A673 (cell line): ENCODE measurements around the gene KRTAP25-1.

ENCODE experiments used
- EZH2 ChIP-seq: fragments of 200-600 bp; sonication (generic); IDR thresholded peaks from 2 replicates; pipeline ENCODE4 v1.6.1; 2017; ENCODE audit warnings: borderline replicate concordance, low read depth, mild to moderate bottlenecking, mixed read lengths, antibody characterized with exemption, low read length; ENCODE audit not compliant: poor library complexity, severe bottlenecking
- TF ChIP-seq, protein P1 (sequence below): fragments of 300-800, 200-600 bp; sonication (generic); conservative IDR thresholded peaks from 2 replicates; pipeline ENCODE4 v1.5.1; 2017; ENCODE audit warnings: low read depth, mild to moderate bottlenecking, antibody characterized with exemption, low read length, moderate library complexity, mixed read lengths

DNA sequence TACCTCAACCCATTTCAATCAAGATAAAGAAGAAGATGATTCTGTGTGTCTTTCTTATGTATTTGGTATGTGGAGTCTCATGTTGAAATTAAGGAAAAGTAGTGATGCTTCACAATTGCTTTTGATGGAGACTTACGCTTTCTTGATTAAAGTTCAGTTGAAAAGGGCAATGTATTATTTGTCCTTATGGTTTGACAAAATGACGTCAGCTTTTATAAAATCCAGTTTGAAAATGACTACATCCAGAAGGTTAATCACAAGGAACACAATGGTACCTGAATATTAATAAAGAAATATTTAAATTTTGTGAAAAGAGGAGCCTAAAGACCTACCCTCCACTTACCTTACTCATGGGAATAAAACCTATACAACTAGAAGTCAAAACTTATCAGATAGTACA lies 26.4 kb upstream of the KRTAP25-1 start:
- TF ChIP-seq, protein P1, sequence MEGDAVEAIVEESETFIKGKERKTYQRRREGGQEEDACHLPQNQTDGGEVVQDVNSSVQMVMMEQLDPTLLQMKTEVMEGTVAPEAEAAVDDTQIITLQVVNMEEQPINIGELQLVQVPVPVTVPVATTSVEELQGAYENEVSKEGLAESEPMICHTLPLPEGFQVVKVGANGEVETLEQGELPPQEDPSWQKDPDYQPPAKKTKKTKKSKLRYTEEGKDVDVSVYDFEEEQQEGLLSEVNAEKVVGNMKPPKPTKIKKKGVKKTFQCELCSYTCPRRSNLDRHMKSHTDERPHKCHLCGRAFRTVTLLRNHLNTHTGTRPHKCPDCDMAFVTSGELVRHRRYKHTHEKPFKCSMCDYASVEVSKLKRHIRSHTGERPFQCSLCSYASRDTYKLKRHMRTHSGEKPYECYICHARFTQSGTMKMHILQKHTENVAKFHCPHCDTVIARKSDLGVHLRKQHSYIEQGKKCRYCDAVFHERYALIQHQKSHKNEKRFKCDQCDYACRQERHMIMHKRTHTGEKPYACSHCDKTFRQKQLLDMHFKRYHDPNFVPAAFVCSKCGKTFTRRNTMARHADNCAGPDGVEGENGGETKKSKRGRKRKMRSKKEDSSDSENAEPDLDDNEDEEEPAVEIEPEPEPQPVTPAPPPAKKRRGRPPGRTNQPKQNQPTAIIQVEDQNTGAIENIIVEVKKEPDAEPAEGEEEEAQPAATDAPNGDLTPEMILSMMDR: no peak
- no peak for TF ChIP-seq EZH2
